HG02763 (cell line): ENCODE measurements around the gene C1QC.

Experiments used
- ATAC-seq: cut with Tn5 transposase; IDR thresholded peaks from one replicate; pipeline ENCODE4 v1.9.1; 2021; ENCODE audit warnings: mild to moderate bottlenecking, moderate library complexity; ENCODE audit not compliant: unreplicated experiment

Gene C1QC

GRCh38 chr1:22676916-22677583 lies 33.6 kb downstream of the C1QC start:
- ATAC-seq: no peak

- ATAC-seq: no peak
Measured at GRCh38 chr1:22677931-22678896, 34.8 kb downstream of the C1QC start.

GRCh38 chr1:22680726-22681125 lies 37.3 kb downstream of the C1QC start:
- no peak for ATAC-seq

GRCh38 chr1:22681556-22682276 lies 38.3 kb downstream of the C1QC start:
- no peak for ATAC-seq

GRCh38 chr1:22683547-22683946 lies 40.1 kb downstream of the C1QC start:
- no peak for ATAC-seq

- no peak for ATAC-seq
Measured at GRCh38 chr1:22685591-22686059, 42.2 kb downstream of the C1QC start.

GRCh38 chr1:22687191-22687590 lies 43.8 kb downstream of the C1QC start:
- no peak for ATAC-seq

- ATAC-seq: no peak
Measured at GRCh38 chr1:22688466-22688865, 45.0 kb downstream of the C1QC start.

GRCh38 chr1:22689505-22689904 lies 46.1 kb downstream of the C1QC start:
- ATAC-seq: no peak

GRCh38 chr1:22691031-22691753 lies 47.8 kb downstream of the C1QC start:
- no peak for ATAC-seq

- no peak for ATAC-seq
Measured at GRCh38 chr1:22694172-22694571, 50.7 kb downstream of the C1QC start.

GRCh38 chr1:22696610-22697009 lies 53.2 kb downstream of the C1QC start:
- ATAC-seq: no peak
